K562 (cell line): ENCODE measurements around the gene SERTAD1. TPM values are rescaled to one million over a fixed set of nuclear protein-coding genes. Genes with fewer than 3 reads are reported as not detected.
A peak's percentile ranks its signal among the peaks of the same experiment; 100 is the strongest.

Source experiments
- ARNT ChIP-seq, 2 experiments: fragments of 450-650 bp; IDR thresholded peaks; 2 replicates each; pipeline ENCODE4 v1.6.1; 2016; ENCODE audit warnings: mild to moderate bottlenecking in 1 of 2
- CBX1 ChIP-seq: sonication (generic); IDR thresholded peaks from 2 replicates; pipeline ENCODE4 v1.6.1; 2016; ENCODE audit warnings: antibody characterized with exemption, low read depth, mild to moderate bottlenecking
- DPF2 ChIP-seq: fragments of 450-650 bp; IDR thresholded peaks from 2 replicates; pipeline ENCODE4 v1.6.1; 2016
- EHMT2 ChIP-seq: fragments of 450-650 bp; IDR thresholded peaks from 2 replicates; pipeline ENCODE4 v1.6.1; 2018; ENCODE audit warnings: antibody characterized with exemption
- GTF2E2 ChIP-seq: fragments of 200-800 bp; sonication (Bioruptor generic); IDR thresholded peaks from 2 replicates; pipeline ENCODE4 v1.6.1; 2016; ENCODE audit warnings: missing genetic modification characterization, missing compliant biosample characterization
- MAX ChIP-seq: sonication (generic); formaldehyde crosslinking; IDR thresholded peaks from 2 replicates; pipeline ENCODE4 v1.9.0; 2022; ENCODE audit warnings: mild to moderate bottlenecking, missing genetic modification reagents
- MIER1 ChIP-seq: fragments of 450-650 bp; IDR thresholded peaks from 2 replicates; pipeline ENCODE4 v1.6.1; 2016; ENCODE audit warnings: antibody characterized with exemption, mild to moderate bottlenecking, low read depth
- MITF ChIP-seq: IDR thresholded peaks from 2 replicates; pipeline ENCODE4 v1.6.1; 2014; ENCODE audit warnings: antibody characterized with exemption
- NFATC3 ChIP-seq: fragments of 450-650 bp; IDR thresholded peaks from 2 replicates; pipeline ENCODE4 v1.6.1; 2017; ENCODE audit warnings: mild to moderate bottlenecking
- SMAD1 ChIP-seq: fragments of 150-350 bp; IDR thresholded peaks from 2 replicates; pipeline ENCODE4 v1.6.1; 2014; ENCODE audit warnings: low read length, low read depth; ENCODE audit not compliant: partially characterized antibody
- SMAD4 ChIP-seq: fragments of 250-450 bp; sonication (Bioruptor Pico); conservative IDR thresholded peaks from 2 replicates; pipeline ENCODE4 v1.8.0; 2021; ENCODE audit warnings: inconsistent platforms, mild to moderate bottlenecking, moderate library complexity
- SP1 ChIP-seq: sonication (generic); formaldehyde crosslinking; IDR thresholded peaks from 2 replicates; pipeline ENCODE4 v1.8.1; 2022; ENCODE audit warnings: mild to moderate bottlenecking, missing genetic modification reagents
- TBL1XR1 ChIP-seq, 2 experiments: IDR thresholded peaks; 2 replicates each; pipeline ENCODE4 v1.6.1; 2012; ENCODE audit warnings: improper control_type of control experiment in 2 of 2, low read length in 2 of 2, mild to moderate bottlenecking in 1 of 2
- TEAD4 ChIP-seq, 2 experiments: sonication (generic) in 1 of 2; formaldehyde crosslinking in 1 of 2; IDR thresholded peaks; 2 replicates each; pipeline versions ENCODE4 v1.6.1 to v1.8.0; 2012 to 2022; ENCODE audit warnings: borderline replicate concordance in 1 of 2, inconsistent platforms in 1 of 2, low read length in 1 of 2, mild to moderate bottlenecking in 1 of 2, missing genetic modification reagents in 1 of 2
- ZEB2 ChIP-seq: fragments of 450-650 bp; IDR thresholded peaks from 2 replicates; pipeline ENCODE4 v1.6.1; 2016
- ZNF12 ChIP-seq: sonication (generic); formaldehyde crosslinking; IDR thresholded peaks from 2 replicates; pipeline ENCODE4 v1.4.0; 2020; ENCODE audit warnings: mild to moderate bottlenecking, missing genetic modification reagents
- ZNF263 ChIP-seq: sonication (generic); formaldehyde crosslinking; IDR thresholded peaks from 2 replicates; pipeline ENCODE4 v1.8.0; 2022; ENCODE audit warnings: mild to moderate bottlenecking, missing genetic modification reagents, borderline replicate concordance
- ZNF584 ChIP-seq: fragments of 200-800 bp; sonication (Bioruptor generic); IDR thresholded peaks from 2 replicates; pipeline ENCODE4 v1.6.1; 2016; ENCODE audit warnings: low read depth, mild to moderate bottlenecking, missing genetic modification characterization, missing compliant biosample characterization
- ZNF766 ChIP-seq: fragments of 200-800 bp; sonication (Bioruptor generic); conservative IDR thresholded peaks from 2 replicates; pipeline ENCODE4 v1.6.1; 2016; ENCODE audit warnings: missing genetic modification characterization, missing compliant biosample characterization
- polyA plus RNA-seq, 8 experiments: library from polyadenylated mRNA; depleted of rRNA in 4 of 8; stranded (reverse) in 5 of 8; unstranded in 3 of 8; fragments of >200 nt; fragmentation: Nextera tagmentation in 2 of 8; fragmentation: Illumina TruSeq in 1 of 8; extraction: Ambion mirVana in 2 of 8; extraction: Trizol in 1 of 8; gene quantifications; 2 replicates each; pipeline versions ENCODE4 v1.2.1 to v1.2.3, GENCODE V29; 2011 to 2014; ENCODE audit warnings: inconsistent platforms in 1 of 8, missing spikeins in 1 of 8
- total RNA-seq, 7 experiments: library from RNA; depleted of rRNA in 6 of 7; stranded (reverse); fragments of >200 nt in 6 of 7; fragmentation: Illumina TruSeq in 2 of 7; extraction: Trizol in 2 of 7; gene quantifications; 2 replicates each; pipeline versions ENCODE4 v1.2.1 to v1.2.3, GENCODE V29; 2011 to 2021; ENCODE audit warnings: low replicate concordance in 1 of 7
- TF ChIP-seq, protein P1 (sequence below): fragments of 250-450 bp; sonication (Bioruptor Pico); IDR thresholded peaks from 2 replicates; pipeline ENCODE4 v1.4.0; 2020; ENCODE audit warnings: borderline replicate concordance
- TF ChIP-seq, protein P2 (sequence below), 2 experiments: IDR thresholded peaks; 2 replicates each; pipeline ENCODE4 v1.6.1; 2012; ENCODE audit warnings: improper control_type of control experiment in 2 of 2, low read depth in 2 of 2, low read length in 2 of 2, borderline replicate concordance in 1 of 2

SERTAD1 gene
- total and polyA plus RNA-seq, 9 of the 15 experiments (the other 6 are each of a cell fraction or from before 2014, with no cell fraction given): 0.15 to 8.7 (median 4.9) TPM

- TF ChIP-seq EHMT2: no peak
- no peak for TF ChIP-seq ZEB2
- no peak for TF ChIP-seq SMAD1
- no peak for TF ChIP-seq TBL1XR1 (IDR thresholded peaks at IDR 0.05; ENCODE audit: low read length in 2 of 2)
- peak; percentile 48 for TF ChIP-seq SP1 (CRISPR knock-in tag)
- peak; percentile 47; the same call in 1 of the 2 replicates for TF ChIP-seq NFATC3
- 0 out of 2 replicates have a peak, but pooled peaks have one; percentile 44 for TF ChIP-seq ZNF263
- peak; percentile 55; the same call in 1 of the 2 replicates for TF ChIP-seq DPF2
- TF ChIP-seq, protein P1, sequence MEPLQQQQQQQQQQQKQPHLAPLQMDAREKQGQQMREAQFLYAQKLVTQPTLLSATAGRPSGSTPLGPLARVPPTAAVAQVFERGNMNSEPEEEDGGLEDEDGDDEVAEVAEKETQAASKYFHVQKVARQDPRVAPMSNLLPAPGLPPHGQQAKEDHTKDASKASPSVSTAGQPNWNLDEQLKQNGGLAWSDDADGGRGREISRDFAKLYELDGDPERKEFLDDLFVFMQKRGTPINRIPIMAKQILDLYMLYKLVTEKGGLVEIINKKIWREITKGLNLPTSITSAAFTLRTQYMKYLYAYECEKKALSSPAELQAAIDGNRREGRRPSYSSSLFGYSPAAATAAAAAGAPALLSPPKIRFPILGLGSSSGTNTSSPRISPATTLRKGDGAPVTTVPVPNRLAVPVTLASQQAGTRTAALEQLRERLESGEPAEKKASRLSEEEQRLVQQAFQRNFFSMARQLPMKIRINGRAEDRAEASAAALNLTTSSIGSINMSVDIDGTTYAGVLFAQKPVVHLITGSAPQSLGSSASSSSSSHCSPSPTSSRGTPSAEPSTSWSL (CRISPR knock-in tag): no peak
- TF ChIP-seq MAX (CRISPR knock-in tag): peak; percentile 36; the same call in 1 of the 2 replicates
- TF ChIP-seq CBX1: peak; percentile 88; the same call in 1 of the 2 replicates
- peak; percentile 58; the same call in 1 of the 2 replicates for TF ChIP-seq ZNF12 (CRISPR knock-in tag)
- TF ChIP-seq MITF: no peak
- peak; percentile 60; the same call in 1 of the 2 replicates for TF ChIP-seq GTF2E2 (tag)
- peak; percentile 33 to 76; a peak in 2 of 4 replicates for TF ChIP-seq ARNT (IDR thresholded peaks at IDR 0.05)
- 0 out of 2 replicates have a peak, but pooled peaks have one; percentile 9 for TF ChIP-seq ZNF584 (CRISPR knock-in tag)
- TF ChIP-seq, protein P2, sequence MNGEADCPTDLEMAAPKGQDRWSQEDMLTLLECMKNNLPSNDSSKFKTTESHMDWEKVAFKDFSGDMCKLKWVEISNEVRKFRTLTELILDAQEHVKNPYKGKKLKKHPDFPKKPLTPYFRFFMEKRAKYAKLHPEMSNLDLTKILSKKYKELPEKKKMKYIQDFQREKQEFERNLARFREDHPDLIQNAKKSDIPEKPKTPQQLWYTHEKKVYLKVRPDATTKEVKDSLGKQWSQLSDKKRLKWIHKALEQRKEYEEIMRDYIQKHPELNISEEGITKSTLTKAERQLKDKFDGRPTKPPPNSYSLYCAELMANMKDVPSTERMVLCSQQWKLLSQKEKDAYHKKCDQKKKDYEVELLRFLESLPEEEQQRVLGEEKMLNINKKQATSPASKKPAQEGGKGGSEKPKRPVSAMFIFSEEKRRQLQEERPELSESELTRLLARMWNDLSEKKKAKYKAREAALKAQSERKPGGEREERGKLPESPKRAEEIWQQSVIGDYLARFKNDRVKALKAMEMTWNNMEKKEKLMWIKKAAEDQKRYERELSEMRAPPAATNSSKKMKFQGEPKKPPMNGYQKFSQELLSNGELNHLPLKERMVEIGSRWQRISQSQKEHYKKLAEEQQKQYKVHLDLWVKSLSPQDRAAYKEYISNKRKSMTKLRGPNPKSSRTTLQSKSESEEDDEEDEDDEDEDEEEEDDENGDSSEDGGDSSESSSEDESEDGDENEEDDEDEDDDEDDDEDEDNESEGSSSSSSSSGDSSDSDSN (IDR thresholded peaks at IDR 0.05; ENCODE audit: borderline replicate concordance in 1 of 2, low read depth in 2 of 2, low read length in 2 of 2): no peak
- peak; percentile 17; the same call in 1 of the 2 replicates for TF ChIP-seq TEAD4 (IDR thresholded peaks at IDR 0.05; ENCODE audit: low read length)
- no peak for TF ChIP-seq TEAD4 (CRISPR knock-in tag; IDR thresholded peaks at IDR 0.05; ENCODE audit: borderline replicate concordance)
- 0 out of 2 replicates have a peak, but pooled peaks have one; percentile 55 for TF ChIP-seq SMAD4
- TF ChIP-seq ZNF766 (CRISPR knock-in tag): no peak
- TF ChIP-seq MIER1: no peak
Observed at GRCh38 chr19:40403262-40403984, 22.4 kb downstream of the SERTAD1 start (continued).
